HEK293 (cell line): ENCODE measurements around the gene ACTR1A.

ENCODE experiments used
- CTCF ChIA-PET: fragments of 350-600 bp; formaldehyde crosslinking; extraction: SDS; loops from one replicate; lab custom pipeline; 2021; ENCODE audit warnings: antibody characterized with exemption; lab: Yijun Ruan, JAX
- POLR2A ChIA-PET: fragments of 300-600 bp; formaldehyde crosslinking; extraction: SDS; loops from one replicate; lab custom pipeline; 2020; ENCODE audit warnings: antibody characterized with exemption, inconsistent platforms; lab: Yijun Ruan, JAX
- H3K27ac ChIP-seq: fragments of 200-500 bp; sonication (Bioruptor generic); 2 replicates; pipeline ENCODE4 v1.5.1; 2014; ENCODE audit warnings: low read depth, low read length, control low read depth, inconsistent platforms; ENCODE audit errors: extremely low read depth
- H3K36me3 ChIP-seq, 2 experiments: fragments of 200-500 bp in 1 of 2; sonication (Bioruptor generic) in 1 of 2; 1 replicate in 1 of 2; 2 replicates in 1 of 2; pipeline ENCODE4 v1.5.1; 2014 to 2017; ENCODE audit warnings: inconsistent platforms in 2 of 2, low read length in 2 of 2; ENCODE audit not compliant: control insufficient read depth in 2 of 2, insufficient read depth in 1 of 2
- H3K4me1 ChIP-seq: fragments of 200-500 bp; sonication (Bioruptor generic); 2 replicates; pipeline ENCODE4 v1.5.1; 2014; ENCODE audit warnings: mild to moderate bottlenecking, low read length, inconsistent platforms; ENCODE audit not compliant: control insufficient read depth, insufficient read depth
- H3K4me3 ChIP-seq: 2 replicates; pipeline ENCODE4 v1.5.1; 2011; ENCODE audit warnings: low read depth, mild to moderate bottlenecking, control low read depth, low read length, moderate library complexity
- H3K9me3 ChIP-seq: fragments of 200-500 bp; sonication (Bioruptor generic); 2 replicates; pipeline ENCODE4 v1.5.1; 2014; ENCODE audit warnings: low read depth, low read length, inconsistent platforms; ENCODE audit not compliant: control insufficient read depth, insufficient read depth
- EGR2 ChIP-seq: fragments of 450-650 bp; formaldehyde crosslinking; IDR thresholded peaks from 2 replicates; pipeline ENCODE4 v1.5.1; 2016; ENCODE audit warnings: low read depth, missing biosample characterization, missing genetic modification characterization
- KLF16 ChIP-seq: fragments of 450-650 bp; formaldehyde crosslinking; IDR thresholded peaks from 2 replicates; pipeline ENCODE4 v1.5.1; 2017; ENCODE audit warnings: missing biosample characterization, missing genetic modification characterization
- KLF17 ChIP-seq: fragments of 450-650 bp; formaldehyde crosslinking; IDR thresholded peaks from 2 replicates; pipeline ENCODE4 v1.5.1; 2016; ENCODE audit warnings: missing biosample characterization, missing genetic modification characterization
- OSR2 ChIP-seq: fragments of 450-650 bp; formaldehyde crosslinking; IDR thresholded peaks from 2 replicates; pipeline ENCODE4 v1.5.1; 2016; ENCODE audit warnings: missing biosample characterization, missing genetic modification characterization
- PBX3 ChIP-seq: sonication (generic); formaldehyde crosslinking; IDR thresholded peaks from 2 replicates; pipeline ENCODE4 v1.8.1; 2022; ENCODE audit warnings: mild to moderate bottlenecking, moderate library complexity, missing genetic modification reagents
- RBAK ChIP-seq: fragments of 450-650 bp; formaldehyde crosslinking; IDR thresholded peaks from 2 replicates; pipeline ENCODE4 v1.5.1; 2016; ENCODE audit warnings: missing biosample characterization, missing genetic modification characterization
- SCRT2 ChIP-seq: fragments of 450-650 bp; formaldehyde crosslinking; IDR thresholded peaks from 2 replicates; pipeline ENCODE4 v1.5.1; 2016; ENCODE audit warnings: missing biosample characterization, missing genetic modification characterization
- SP3 ChIP-seq: fragments of 450-650 bp; formaldehyde crosslinking; IDR thresholded peaks from 2 replicates; pipeline ENCODE4 v1.5.1; 2016; ENCODE audit warnings: missing biosample characterization, missing genetic modification characterization
- ZBTB20 ChIP-seq: fragments of 450-650 bp; formaldehyde crosslinking; IDR thresholded peaks from 2 replicates; pipeline ENCODE4 v1.5.1; 2016; ENCODE audit warnings: missing biosample characterization, missing genetic modification characterization
- ZBTB26 ChIP-seq: fragments of 450-650 bp; formaldehyde crosslinking; optimal IDR thresholded peaks from 2 replicates; pipeline ENCODE3; 2016; ENCODE audit warnings: missing biosample characterization, mild to moderate bottlenecking, missing genetic modification characterization
- ZBTB44 ChIP-seq: fragments of 450-650 bp; IDR thresholded peaks from 2 replicates; pipeline ENCODE4 v1.5.1; 2018; ENCODE audit warnings: missing biosample characterization, mild to moderate bottlenecking, missing genetic modification characterization
- ZNF112 ChIP-seq: fragments of 450-650 bp; formaldehyde crosslinking; IDR thresholded peaks from 2 replicates; pipeline ENCODE4 v1.5.0; 2017; ENCODE audit warnings: missing biosample characterization, missing genetic modification characterization
- ZNF121 ChIP-seq: fragments of 450-650 bp; formaldehyde crosslinking; IDR thresholded peaks from 2 replicates; pipeline ENCODE4 v1.5.1; 2016; ENCODE audit warnings: missing biosample characterization, missing genetic modification characterization
- ZNF24 ChIP-seq: fragments of 450-650 bp; formaldehyde crosslinking; IDR thresholded peaks from 2 replicates; pipeline ENCODE4 v1.5.1; 2016; ENCODE audit warnings: missing biosample characterization, missing genetic modification characterization
- ZNF449 ChIP-seq: fragments of 450-650 bp; formaldehyde crosslinking; IDR thresholded peaks from 2 replicates; pipeline ENCODE4 v1.5.1; 2017; ENCODE audit warnings: missing biosample characterization, mild to moderate bottlenecking, missing genetic modification characterization, moderate library complexity
- ZNF488 ChIP-seq: fragments of 450-650 bp; formaldehyde crosslinking; IDR thresholded peaks from 2 replicates; pipeline ENCODE4 v1.5.1; 2016; ENCODE audit warnings: missing biosample characterization, missing genetic modification characterization
- ZNF513 ChIP-seq: fragments of 450-650 bp; IDR thresholded peaks from 2 replicates; pipeline ENCODE4 v1.5.1; 2018; ENCODE audit warnings: missing biosample characterization, missing genetic modification characterization
- ZNF561 ChIP-seq: fragments of 450-650 bp; IDR thresholded peaks from 2 replicates; pipeline ENCODE4 v1.5.1; 2018; ENCODE audit warnings: missing biosample characterization, missing genetic modification characterization, borderline replicate concordance
- ZNF596 ChIP-seq: fragments of 450-650 bp; IDR thresholded peaks from 2 replicates; pipeline ENCODE4 v1.5.0; 2018; ENCODE audit warnings: missing biosample characterization, mild to moderate bottlenecking, missing genetic modification characterization, moderate library complexity
- ZNF660 ChIP-seq: fragments of 450-650 bp; IDR thresholded peaks from 2 replicates; pipeline ENCODE4 v1.5.1; 2018; ENCODE audit warnings: missing biosample characterization, mild to moderate bottlenecking, missing genetic modification characterization
- ZNF677 ChIP-seq: fragments of 450-650 bp; IDR thresholded peaks from 2 replicates; pipeline ENCODE4 v1.5.0; 2018; ENCODE audit warnings: missing biosample characterization, mild to moderate bottlenecking, missing genetic modification characterization, moderate library complexity
- ZNF76 ChIP-seq: fragments of 450-650 bp; formaldehyde crosslinking; IDR thresholded peaks from 2 replicates; pipeline ENCODE4; 2016; ENCODE audit warnings: low read depth, missing biosample characterization, missing genetic modification characterization, borderline replicate concordance
- ZNF830 ChIP-seq: fragments of 450-650 bp; IDR thresholded peaks from 2 replicates; pipeline ENCODE4 v1.5.0; 2018; ENCODE audit warnings: missing biosample characterization, missing genetic modification characterization, low read depth, mild to moderate bottlenecking, moderate library complexity
- ZSCAN5A ChIP-seq: fragments of 450-650 bp; formaldehyde crosslinking; IDR thresholded peaks from 2 replicates; pipeline ENCODE4 v1.5.1; 2016; ENCODE audit warnings: missing biosample characterization, missing genetic modification characterization

ACTR1A gene

GRCh38 chr10:102450374-102451104 lies 52.0 kb downstream of the ACTR1A start:
- POLR2A ChIA-PET: interaction anchor here (0.5 to 5.3 kb wide), 13 partner anchors 10 to 1319 kb away, joined by 3 to 60 read pairs (median 7); partner anchors contain the start of genes CUEDC2, FBXL15, SUFU and TLX1
- peaks cover 14 to 29% of the 10 kb centered on the region in 2 experiments; a peak in 2 of 3 replicates for H3K36me3 ChIP-seq
- CTCF ChIA-PET: interaction anchor here (0.6 to 2.2 kb wide), 5 partner anchors 28 to 142 kb away, joined by 3 to 16 read pairs (median 4); no protein-coding TSS in a partner anchor
- H3K4me1 ChIP-seq: peaks cover 5% of the 10 kb centered on the region
- H3K27ac ChIP-seq: peak overlapping the region; percentile 97
- H3K9me3 ChIP-seq: no peaks in the 10 kb centered on the region
- peak overlapping the region; percentile 73 for H3K4me3 ChIP-seq
- TF ChIP-seq ZNF677: peak; percentile 75
- TF ChIP-seq OSR2 (tag by site-specific recombination): peak; percentile 19; the same call in 1 of the 2 replicates
- 0 out of 2 replicates have a peak, but pooled peaks have one; percentile 1 for TF ChIP-seq ZNF76
- TF ChIP-seq ZBTB26 (tag by site-specific recombination): peak; percentile 93
- peak; percentile 43 for TF ChIP-seq KLF16 (tag by site-specific recombination)
- no peak for TF ChIP-seq ZNF112 (tag by site-specific recombination)
- no peak for TF ChIP-seq ZNF24
- peak; percentile 88 for TF ChIP-seq ZBTB20
- TF ChIP-seq KLF17 (tag by site-specific recombination): no peak
- TF ChIP-seq ZNF660: peak; percentile 79
- TF ChIP-seq PBX3 (CRISPR knock-in tag): peak; percentile 83; the same call in 1 of the 2 replicates
- TF ChIP-seq ZNF830 (tag by site-specific recombination): no peak
- TF ChIP-seq RBAK (tag by site-specific recombination): no peak
- TF ChIP-seq SCRT2 (tag by site-specific recombination): no peak
- peak; percentile 63 for TF ChIP-seq EGR2 (tag by site-specific recombination)
- no peak for TF ChIP-seq ZNF121 (tag by site-specific recombination)
- TF ChIP-seq ZSCAN5A (tag by site-specific recombination): no peak
- 0 out of 2 replicates have a peak, but pooled peaks have one; percentile 12 for TF ChIP-seq ZNF596
- TF ChIP-seq SP3: peak; percentile 15; the same call in 1 of the 2 replicates
- no peak for TF ChIP-seq ZNF488 (tag by site-specific recombination)
- peak; percentile 6; the same call in 1 of the 2 replicates for TF ChIP-seq ZNF513 (tag by site-specific recombination)
- TF ChIP-seq ZBTB44 (tag by site-specific recombination): peak; percentile 72
- TF ChIP-seq ZNF561 (tag by site-specific recombination): peak; percentile 79
- 0 out of 2 replicates have a peak, but pooled peaks have one; percentile 22 for TF ChIP-seq ZNF449 (tag by site-specific recombination)
